ENCODE measurements around the gene SLC26A1. TPM values are rescaled to one million over a fixed set of nuclear protein-coding genes. Genes with fewer than 3 reads are reported as not detected.

SLC26A1 gene
- total RNA-seq, 1 experiment from 2014 or later, result 0.22 TPM

- H3K36me3 ChIP-seq (ENCODE audit: control insufficient read depth in 1 of 2, insufficient read depth in 2 of 2, low read length in 2 of 2), result no peaks in the 10 kb centered on the region
- H3K9ac ChIP-seq (ENCODE audit: low read length), result no peak overlapping the region
- H3K4me2 ChIP-seq (ENCODE audit: low read length), result no peak overlapping the region
- no peaks in the 10 kb centered on the region for H4K20me1 ChIP-seq (ENCODE audit: insufficient read depth)
- no peak for DNase-seq (ENCODE audit: low read depth, low spot score)
- H2AFZ ChIP-seq (ENCODE audit: low read depth, low read length, poor library complexity, severe bottlenecking), result no peak overlapping the region
- H3K9me3 ChIP-seq (ENCODE audit: control insufficient read depth in 1 of 2, insufficient read depth in 1 of 2, low read depth in 1 of 2, low read length in 2 of 2), result no peaks in the 10 kb centered on the region
- BruUV-seq (replicated peaks), result no TSS peak
- intact Hi-C loops (cut with micrococcal nuclease), result no loop called here
- H3K4me3 ChIP-seq (replicated peaks in 1 of 2; ENCODE audit: low read depth in 1 of 2, low read length in 2 of 2), result no peak overlapping the region
- peaks cover 5 to 20% of the 10 kb centered on the region in 2 experiments; a peak in 3 of 4 replicates for H3K4me1 ChIP-seq (ENCODE audit: control insufficient read depth in 1 of 2, insufficient read depth in 2 of 2, low read length in 2 of 2)
- ChIA-PET POLR2A (no interaction called here), RAD21 (ENCODE audit: low non-redundant PET in 1 of 2, low total read pairs in 2 of 2, uncharacterized antibody in 2 of 2, unreplicated experiment in 2 of 2) (no interaction called here), CTCF (no interaction called here)
- no peak for ATAC-seq
- no peaks in the 10 kb centered on the region for H3K9me2 ChIP-seq (ENCODE audit: insufficient read depth)
- H3K79me2 ChIP-seq (ENCODE audit: insufficient read depth, low read length), result no peaks in the 10 kb centered on the region; the same call in 1 of the 2 replicates
- no peak for TF ChIP-seq ZFX (IDR thresholded peaks at IDR 0.05)
- TF ChIP-seq EZH2phosphoT487 (IDR thresholded peaks at IDR 0.05; ENCODE audit: borderline replicate concordance), result no peak
- no peak for TF ChIP-seq RAD21 (IDR thresholded peaks at IDR 0.05; ENCODE audit: low read depth)
- no peak for TF ChIP-seq EZH2 (IDR thresholded peaks at IDR 0.05)
- TF ChIP-seq ELF1 (IDR thresholded peaks at IDR 0.05; ENCODE audit: borderline replicate concordance, low read depth), result no peak
- no peak for TF ChIP-seq FOSL1 (IDR thresholded peaks at IDR 0.05; ENCODE audit: low read depth)
- TF ChIP-seq YY1 (IDR thresholded peaks at IDR 0.05; ENCODE audit: extremely low read depth, insufficient replicate concordance, low read depth, low read length), result no peak
- no peak for TF ChIP-seq SP1 (IDR thresholded peaks at IDR 0.05; ENCODE audit: low read depth)
- TF ChIP-seq ZNF274 (IDR thresholded peaks at IDR 0.05; ENCODE audit: low read depth, low read length), result no peak
- no peak for TF ChIP-seq EGR1 (IDR thresholded peaks at IDR 0.05; ENCODE audit: low read depth)
- no peak for TF ChIP-seq ATF3 (IDR thresholded peaks at IDR 0.05)
- TF ChIP-seq JUND (IDR thresholded peaks at IDR 0.05), result no peak
- no peak for TF ChIP-seq SRF (IDR thresholded peaks at IDR 0.05; ENCODE audit: low read depth)
- TF ChIP-seq CBX3 (IDR thresholded peaks at IDR 0.05; ENCODE audit: low read depth), result no peak
- no peak for TF ChIP-seq CEBPB (IDR thresholded peaks at IDR 0.05; ENCODE audit: low read depth)
- TF ChIP-seq POLR2A (IDR thresholded peaks at IDR 0.05; ENCODE audit: borderline replicate concordance, extremely low read depth, insufficient read depth, insufficient read length), result no peak
- TF ChIP-seq SIN3A (IDR thresholded peaks at IDR 0.05; ENCODE audit: low read depth), result no peak
- no peak overlapping the region for H3K27ac ChIP-seq (ENCODE audit: low read depth, low read length)
- no peaks in the 10 kb centered on the region for H3K27me3 ChIP-seq (ENCODE audit: insufficient read depth, low read length)
Measured at GRCh38 chr4:960636-961350, 32.4 kb downstream of the SLC26A1 start.
